GM12875 (cell line): ENCODE data around the gene KRTAP19-3.
A peak's percentile ranks its signal among the peaks of the same experiment; 100 is the strongest.

Source experiments
- H3K4me3 ChIP-seq: one replicate; pipeline ENCODE4 v1.5.1; 2011; ENCODE audit warnings: low read depth, low read length, control low read depth
- CTCF ChIP-seq: IDR thresholded peaks from 2 replicates; pipeline ENCODE4 v1.5.1; 2011; ENCODE audit warnings: low read depth, mild to moderate bottlenecking, control low read depth, inconsistent platforms, low read length, moderate library complexity, borderline replicate concordance; ENCODE audit not compliant: insufficient read depth

KRTAP19-3 gene

GRCh38 chr21:30486180-30486579, 5.6 kb downstream of the KRTAP19-3 start:
- no peak overlapping the region for H3K4me3 ChIP-seq
- TF ChIP-seq CTCF: no peak

GRCh38 chr21:30482130-30482529, 9.7 kb downstream of the KRTAP19-3 start:
- TF ChIP-seq CTCF: no peak

GRCh38 chr21:30480145-30480544, 11.7 kb downstream of the KRTAP19-3 start, which contains the start of gene KRTAP19-1:
Gene KRTAP19-1 (minus strand): TSS chr21:30480367. CDS start chr21:30480317, 50 bp downstream.
- no peak for TF ChIP-seq CTCF
- H3K4me3 ChIP-seq: no peak within 1 kb of the TSS

More at GRCh38 chr21:30482130-30482529, 9.7 kb downstream of the KRTAP19-3 start:
- no peak overlapping the region for H3K4me3 ChIP-seq

- no peak for TF ChIP-seq CTCF
- no peak overlapping the region for H3K4me3 ChIP-seq
Measured at GRCh38 chr21:30479259-30479658, 12.6 kb downstream of the KRTAP19-3 start.

- no peak for TF ChIP-seq CTCF
Measured at GRCh38 chr21:30478004-30478403, 13.8 kb downstream of the KRTAP19-3 start.

GRCh38 chr21:30468900-30469714, 22.7 kb downstream of the KRTAP19-3 start:
- no peak for TF ChIP-seq CTCF
- no peak overlapping the region for H3K4me3 ChIP-seq

More at GRCh38 chr21:30478004-30478403, 13.8 kb downstream of the KRTAP19-3 start:
- no peak overlapping the region for H3K4me3 ChIP-seq

GRCh38 chr21:30463713-30464112, 28.1 kb downstream of the KRTAP19-3 start:
- H3K4me3 ChIP-seq: no peak overlapping the region
- peak; percentile 35; the same call in 1 of the 2 replicates for TF ChIP-seq CTCF
